GM12872 (cell line): ENCODE measurements around the gene IL17REL.

ENCODE experiments used
- TF ChIP-seq, protein P1 (sequence below): IDR thresholded peaks from 3 replicates; pipeline ENCODE4 v1.5.1; 2011; ENCODE audit warnings: low read depth, mild to moderate bottlenecking, low read length, moderate library complexity; ENCODE audit not compliant: insufficient read depth

IL17REL gene

DNA sequence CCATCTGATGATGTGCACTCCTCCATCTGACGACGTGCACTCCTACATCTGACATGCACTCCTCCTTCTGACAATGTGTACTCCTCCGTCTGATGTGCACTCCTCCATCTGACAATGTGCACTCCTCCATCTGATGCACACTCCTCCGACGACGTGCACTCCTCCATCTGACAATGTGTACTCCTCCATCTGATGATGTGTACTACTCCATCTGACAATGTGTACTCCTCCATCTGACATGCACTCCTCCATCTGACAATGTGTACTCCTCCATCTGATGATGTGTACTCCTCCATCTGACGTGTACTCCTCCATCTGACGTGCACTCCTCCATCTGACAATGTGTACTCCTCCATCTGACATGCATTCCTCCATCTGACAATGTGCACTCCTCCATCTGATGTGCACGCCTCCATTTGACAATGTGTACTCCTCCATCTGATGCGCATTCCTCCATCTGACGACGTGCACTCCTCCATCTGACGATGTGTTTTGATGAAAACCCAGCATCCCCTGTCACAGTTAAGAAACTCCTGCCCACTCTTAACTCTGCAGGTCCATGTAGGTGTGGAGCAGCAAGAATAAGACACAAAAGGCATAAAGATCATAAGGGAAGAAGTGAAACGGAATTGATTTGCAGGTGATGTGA is 9.7 kb upstream of the IL17REL start:
- TF ChIP-seq, protein P1, sequence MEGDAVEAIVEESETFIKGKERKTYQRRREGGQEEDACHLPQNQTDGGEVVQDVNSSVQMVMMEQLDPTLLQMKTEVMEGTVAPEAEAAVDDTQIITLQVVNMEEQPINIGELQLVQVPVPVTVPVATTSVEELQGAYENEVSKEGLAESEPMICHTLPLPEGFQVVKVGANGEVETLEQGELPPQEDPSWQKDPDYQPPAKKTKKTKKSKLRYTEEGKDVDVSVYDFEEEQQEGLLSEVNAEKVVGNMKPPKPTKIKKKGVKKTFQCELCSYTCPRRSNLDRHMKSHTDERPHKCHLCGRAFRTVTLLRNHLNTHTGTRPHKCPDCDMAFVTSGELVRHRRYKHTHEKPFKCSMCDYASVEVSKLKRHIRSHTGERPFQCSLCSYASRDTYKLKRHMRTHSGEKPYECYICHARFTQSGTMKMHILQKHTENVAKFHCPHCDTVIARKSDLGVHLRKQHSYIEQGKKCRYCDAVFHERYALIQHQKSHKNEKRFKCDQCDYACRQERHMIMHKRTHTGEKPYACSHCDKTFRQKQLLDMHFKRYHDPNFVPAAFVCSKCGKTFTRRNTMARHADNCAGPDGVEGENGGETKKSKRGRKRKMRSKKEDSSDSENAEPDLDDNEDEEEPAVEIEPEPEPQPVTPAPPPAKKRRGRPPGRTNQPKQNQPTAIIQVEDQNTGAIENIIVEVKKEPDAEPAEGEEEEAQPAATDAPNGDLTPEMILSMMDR = no peak

DNA sequence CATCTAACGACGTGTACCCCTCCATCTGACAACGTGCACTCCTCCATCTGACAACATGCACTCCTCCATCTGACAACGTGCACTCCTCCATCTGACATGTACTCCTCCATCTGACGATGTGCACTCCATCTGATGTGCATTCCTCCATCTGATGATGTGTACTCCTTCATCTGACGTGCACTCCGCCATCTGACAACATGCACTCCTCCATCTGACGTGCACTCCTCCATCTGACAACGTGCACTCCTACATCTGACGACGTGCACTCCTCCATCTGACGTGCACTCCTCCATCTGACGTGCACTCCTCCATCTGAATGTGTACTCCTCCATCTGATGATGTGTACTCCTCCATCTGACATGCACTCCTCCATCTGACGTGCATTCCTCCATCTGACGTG is 8.0 kb upstream of the IL17REL start:
- TF ChIP-seq, protein P1 = no peak

DNA sequence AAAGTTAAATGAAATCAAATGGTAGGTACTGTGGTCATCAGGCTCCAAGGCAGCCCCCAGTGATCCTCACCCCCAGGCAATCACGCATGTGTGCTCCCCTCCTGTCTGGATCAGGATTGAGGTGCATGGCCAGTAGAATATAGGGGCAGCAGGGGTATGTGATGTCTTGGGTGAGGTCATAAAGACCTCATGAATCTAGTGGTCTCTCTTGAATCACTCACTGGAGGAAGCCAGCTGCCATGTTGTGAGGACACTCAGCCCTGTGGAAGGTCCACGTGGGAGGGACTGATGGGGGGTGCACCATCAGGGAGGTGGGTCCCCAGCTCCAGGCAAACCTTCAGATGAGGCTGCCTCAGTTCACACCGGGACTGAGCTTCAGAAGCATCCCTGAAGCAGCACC is 6.8 kb upstream of the IL17REL start:
- TF ChIP-seq, protein P1 = no peak

DNA sequence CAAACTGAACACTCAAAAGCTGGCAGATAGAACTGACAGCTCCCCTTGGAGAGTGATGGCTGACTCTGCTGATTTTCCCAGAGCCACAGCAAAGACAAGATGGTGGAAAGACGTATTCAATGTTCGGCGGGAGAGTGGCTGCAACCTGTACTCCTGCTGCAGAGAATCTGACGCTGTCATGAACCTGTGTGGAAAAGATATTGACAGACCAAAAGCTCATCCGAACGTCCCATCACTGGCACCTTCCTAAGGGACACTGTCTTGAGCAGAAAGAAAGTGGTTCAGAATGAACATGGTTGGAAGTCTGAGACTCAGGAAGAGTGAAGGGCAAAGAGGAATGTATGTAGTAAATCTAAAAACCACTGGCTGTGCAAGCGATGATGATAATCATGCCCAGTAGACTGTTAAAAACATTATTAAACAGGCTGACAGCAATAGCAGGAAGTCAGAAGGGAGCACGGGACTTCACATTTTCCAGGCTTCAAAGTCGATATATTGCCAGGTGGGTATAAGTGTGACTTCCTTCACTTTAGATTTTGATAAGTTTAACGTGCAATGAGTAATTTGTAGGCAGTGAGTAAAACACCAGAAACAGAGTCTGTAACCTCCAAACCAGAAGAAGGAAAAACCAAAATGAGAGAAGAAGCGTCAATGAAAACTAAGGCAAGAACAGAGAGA is 6.2 kb upstream of the IL17REL start:
- TF ChIP-seq, protein P1 = no peak

DNA sequence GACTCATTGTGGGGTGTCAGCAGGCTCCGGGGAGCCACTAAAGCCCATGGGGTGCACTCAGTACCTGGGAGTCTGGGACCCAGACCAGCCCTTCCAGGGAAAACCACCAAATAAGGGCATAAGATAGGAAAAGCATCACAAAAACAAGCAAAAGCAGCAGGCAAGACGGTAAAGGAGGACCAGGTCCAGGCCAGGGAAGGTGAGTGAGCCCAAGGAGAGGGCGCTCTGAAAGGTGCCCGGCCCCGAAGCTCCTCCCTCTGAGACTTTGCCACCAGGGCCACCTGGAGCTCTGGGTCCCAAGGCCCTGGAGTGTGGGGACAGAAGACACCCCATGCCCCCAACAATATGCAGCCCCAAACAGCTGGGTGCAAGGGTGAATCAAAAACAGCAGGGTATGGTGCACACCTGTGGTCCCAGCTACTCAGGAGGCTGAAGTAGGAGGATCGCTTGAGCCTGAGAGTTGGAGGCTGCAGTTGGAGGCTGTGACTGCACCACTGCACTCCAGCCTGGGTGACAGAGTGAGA is 5.2 kb upstream of the IL17REL start:
- TF ChIP-seq, protein P1 = no peak

DNA sequence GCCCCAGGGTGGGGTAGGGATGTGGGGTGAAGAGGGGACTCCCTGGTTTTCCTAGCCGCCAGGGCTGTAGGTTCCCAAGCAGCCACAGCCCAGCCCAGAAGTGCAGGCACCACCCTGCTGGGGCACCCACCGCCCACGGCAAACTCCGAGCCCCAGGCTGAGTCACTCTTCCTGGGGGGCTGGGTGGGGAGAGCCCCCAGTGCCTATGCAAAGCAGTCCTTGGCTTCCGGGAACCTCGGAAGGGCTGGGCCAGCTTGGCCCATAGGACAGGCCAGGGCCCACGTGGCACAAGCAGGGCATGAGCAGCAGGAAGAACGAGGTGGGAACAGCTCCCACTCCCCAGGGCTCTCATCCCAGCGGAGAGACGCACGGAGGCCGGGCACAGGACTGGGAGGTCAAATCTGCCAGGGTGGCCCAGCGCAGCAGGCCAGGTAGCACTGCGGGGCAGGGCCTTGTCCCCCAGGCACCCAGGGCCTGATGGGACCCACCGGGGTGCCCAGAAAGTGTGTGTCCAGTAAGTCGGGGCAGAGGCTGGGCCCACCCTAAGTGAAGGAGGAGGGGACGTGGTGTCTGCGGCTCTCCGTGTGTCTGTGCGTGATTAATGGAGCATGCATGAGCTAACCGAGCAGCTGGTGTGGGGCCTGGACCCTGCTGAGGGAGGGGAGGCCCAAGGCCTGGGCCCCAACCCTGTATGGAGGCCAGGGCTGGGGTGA is 4.6 kb upstream of the IL17REL start:
- TF ChIP-seq, protein P1 = no peak

DNA sequence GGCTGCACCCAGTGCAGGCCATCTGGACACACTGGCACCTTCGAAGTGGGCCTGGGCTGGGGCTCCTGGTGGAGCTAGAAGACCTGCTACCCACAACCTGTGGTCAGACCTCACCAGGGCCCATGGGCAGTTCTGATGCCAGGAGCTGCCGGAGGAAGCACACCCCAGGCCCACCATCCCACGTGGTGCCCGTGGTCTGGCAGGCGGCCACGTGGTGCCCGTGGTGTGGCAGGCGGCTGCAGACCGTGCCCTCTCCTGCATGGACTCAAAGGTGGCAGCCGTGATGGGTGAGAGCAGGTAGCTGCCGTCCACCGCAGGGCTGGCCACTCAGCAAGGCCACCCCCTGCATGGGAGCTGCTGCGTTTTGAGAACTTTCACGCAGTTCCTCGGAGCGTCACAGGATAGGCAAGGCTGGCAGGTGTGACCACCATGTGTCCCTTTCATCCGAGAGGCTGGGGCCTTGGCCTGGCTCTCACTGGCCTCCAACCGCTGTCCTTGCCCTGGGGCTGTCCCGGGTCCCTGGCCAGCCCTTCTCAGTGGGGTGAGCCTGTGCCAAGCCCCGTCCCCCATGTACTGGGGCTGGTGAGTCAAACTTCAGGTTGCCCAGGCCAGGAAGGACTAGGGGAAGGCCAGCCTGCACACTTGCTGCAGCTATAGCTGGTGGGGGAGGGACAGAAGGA is 3.9 kb upstream of the IL17REL start:
- TF ChIP-seq, protein P1 = no peak
